ENCODE results near the gene KBTBD8.

KBTBD8 gene

GRCh38 chr3:66997560-66998112 lies 471 bp upstream of the KBTBD8 start:
- DNase-seq (ENCODE audit: low spot score): peak; percentile 17

- DNase-seq (ENCODE audit: low spot score): peak; percentile 11
These were observed 763 bp downstream of the KBTBD8 start for GRCh38 chr3:66998904-66999235.

GRCh38 chr3:67000009-67000408 lies 1.9 kb downstream of the KBTBD8 start:
- DNase-seq (ENCODE audit: low spot score): no peak

- DNase-seq (ENCODE audit: low spot score): no peak
These were observed 3.2 kb downstream of the KBTBD8 start for GRCh38 chr3:67001086-67001861.

DNA sequence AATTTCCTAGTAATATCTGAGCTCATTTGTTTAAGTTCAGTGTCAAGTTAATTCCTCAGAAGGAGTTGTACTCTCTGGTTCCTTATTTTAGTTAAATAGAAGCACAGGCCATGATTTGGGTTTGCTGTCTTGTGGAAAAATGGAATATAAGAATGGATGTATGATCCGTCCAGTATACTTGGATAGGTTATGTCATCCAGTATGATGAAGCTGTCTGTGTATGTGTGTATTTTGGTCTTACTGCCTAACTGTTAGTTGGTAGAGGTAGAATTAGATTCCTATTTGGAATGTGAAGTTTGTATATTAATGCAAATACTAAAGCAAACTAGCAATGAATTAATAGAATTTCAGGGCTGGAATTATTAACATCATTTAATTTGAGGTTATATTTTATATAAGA lies 7.9 kb downstream of the KBTBD8 start:
- no peak for DNase-seq (ENCODE audit: low spot score)

- DNase-seq (ENCODE audit: low spot score): no peak
These were observed 8.4 kb downstream of the KBTBD8 start for GRCh38 chr3:67006460-67006859.

DNA sequence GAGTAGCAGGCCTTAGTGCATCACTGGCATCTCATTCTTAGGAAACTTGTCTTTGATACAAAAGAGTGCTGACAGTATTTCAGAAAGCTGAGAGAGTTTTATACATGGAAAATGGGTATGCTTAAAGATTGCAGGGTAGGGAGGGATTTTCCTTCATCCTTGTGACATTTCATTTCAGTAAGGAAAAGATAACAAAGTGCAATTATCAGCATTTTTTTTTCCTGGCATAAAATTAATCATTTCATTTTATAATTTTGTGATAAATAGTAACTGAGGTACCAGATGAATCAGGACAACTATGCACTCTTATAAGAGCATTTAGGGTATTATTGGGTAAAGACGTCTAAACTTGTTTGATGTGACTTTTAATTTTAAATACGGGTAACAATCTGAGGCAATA lies 10.3 kb downstream of the KBTBD8 start:
- no peak for DNase-seq (ENCODE audit: low spot score)

DNA sequence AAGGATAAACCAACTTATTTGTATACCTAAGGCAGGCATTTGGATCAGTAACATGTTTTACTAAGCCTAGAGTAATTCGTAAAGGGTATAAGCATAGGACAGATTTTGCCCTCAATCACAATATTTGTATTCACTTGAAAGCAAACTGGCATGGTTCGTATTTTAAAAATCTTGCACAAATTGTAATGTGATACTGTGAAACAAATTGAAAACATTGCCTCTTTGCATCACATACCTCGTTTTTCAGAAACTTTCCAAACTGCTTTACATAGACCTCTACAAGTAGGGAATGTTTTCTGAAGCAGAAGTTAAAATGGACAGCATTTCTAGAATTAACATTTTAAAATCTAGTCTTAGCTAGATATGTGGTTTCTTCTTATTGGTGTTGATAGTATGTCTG lies 11.6 kb downstream of the KBTBD8 start:
- DNase-seq (ENCODE audit: low spot score): no peak

DNA sequence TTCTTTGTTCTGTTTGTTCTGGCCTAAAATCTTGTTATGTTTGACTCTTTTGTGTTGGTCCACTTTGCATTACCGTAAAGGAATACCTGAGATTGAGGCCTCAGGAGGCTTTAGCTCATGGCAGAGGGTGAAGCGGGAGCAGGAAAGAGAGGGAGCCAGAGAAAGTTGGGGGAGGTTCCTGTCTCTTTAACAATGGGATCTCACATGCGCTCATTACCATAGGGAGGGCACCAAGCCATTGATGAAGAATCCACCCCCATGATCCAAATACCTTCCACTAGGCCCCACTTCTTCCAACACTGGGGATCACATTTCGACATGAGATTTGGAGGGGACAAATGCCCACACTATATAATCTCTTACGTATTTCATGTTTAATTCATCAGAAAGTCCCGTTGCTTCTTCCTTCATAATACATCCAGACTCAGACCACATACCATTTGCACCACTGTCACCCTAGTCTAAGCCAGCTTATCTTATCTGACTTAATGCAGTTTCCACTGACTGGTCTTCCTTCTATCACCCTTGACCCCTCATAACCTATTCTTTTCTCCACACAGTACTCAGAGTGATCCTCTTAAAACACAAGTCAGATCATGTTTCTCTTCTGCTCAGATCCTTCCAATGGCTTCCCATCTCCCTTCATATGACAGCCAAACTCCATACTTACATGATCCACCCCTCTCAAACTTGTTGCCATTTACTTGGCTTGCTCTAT lies 13.5 kb downstream of the KBTBD8 start:
- DNase-seq (ENCODE audit: low spot score): no peak

DNA sequence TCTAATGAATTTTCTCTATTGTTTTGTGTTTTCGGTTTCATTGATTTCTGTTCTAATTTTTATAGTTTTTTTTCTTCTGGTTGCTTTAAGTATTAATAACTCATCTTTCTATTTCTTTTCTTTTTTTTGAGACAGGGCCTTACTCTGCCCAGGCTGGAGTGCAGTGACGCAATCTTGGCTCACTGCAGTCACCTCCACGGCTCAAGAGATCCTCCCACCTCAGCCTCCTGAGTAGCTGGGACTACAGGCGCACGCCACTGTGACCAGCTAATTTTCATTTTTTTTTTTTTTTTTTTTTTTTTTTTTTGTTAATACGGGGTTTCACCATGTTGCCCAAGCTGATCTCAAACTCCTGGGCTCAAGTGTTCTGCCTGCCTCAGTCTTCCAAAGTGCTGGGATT lies 14.5 kb downstream of the KBTBD8 start:
- DNase-seq (ENCODE audit: low spot score): no peak

DNA sequence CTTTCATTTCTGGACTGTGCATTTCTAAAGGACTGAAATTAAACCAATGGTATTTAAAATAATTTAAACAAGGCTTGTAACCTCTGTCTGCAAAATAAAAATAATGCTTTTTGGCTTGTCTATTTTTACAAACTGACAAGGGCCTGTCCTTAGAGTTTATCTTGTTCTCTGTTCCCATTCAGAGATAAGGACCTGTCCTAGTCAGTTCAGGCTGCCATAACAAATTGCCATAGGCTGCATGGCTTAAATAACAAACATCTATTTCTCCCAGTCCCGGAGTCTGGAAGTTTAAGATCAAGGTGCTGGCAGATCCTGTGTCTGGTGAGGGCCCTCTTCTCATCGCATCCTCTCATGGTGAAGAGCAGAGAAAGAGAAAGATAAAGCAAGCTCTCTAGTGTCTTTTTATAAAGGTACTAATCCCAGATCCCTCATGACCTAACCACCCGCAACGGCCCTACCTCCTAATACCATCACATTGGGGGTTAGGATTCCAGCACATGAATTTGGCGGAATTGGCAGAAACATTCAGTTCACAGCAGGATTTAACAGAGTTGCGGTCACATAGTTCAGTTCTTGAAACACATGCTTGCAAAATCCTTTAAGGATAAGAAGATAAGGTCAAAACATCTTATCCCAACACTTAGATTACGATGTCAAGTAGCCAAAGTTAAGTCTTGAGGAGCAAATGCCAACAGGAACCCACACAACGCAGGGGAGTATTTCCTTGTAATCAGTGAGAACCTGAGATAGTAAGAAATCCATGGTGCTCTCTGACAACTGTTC lies 17.8 kb downstream of the KBTBD8 start:
- no peak for DNase-seq (ENCODE audit: low spot score)

DNA sequence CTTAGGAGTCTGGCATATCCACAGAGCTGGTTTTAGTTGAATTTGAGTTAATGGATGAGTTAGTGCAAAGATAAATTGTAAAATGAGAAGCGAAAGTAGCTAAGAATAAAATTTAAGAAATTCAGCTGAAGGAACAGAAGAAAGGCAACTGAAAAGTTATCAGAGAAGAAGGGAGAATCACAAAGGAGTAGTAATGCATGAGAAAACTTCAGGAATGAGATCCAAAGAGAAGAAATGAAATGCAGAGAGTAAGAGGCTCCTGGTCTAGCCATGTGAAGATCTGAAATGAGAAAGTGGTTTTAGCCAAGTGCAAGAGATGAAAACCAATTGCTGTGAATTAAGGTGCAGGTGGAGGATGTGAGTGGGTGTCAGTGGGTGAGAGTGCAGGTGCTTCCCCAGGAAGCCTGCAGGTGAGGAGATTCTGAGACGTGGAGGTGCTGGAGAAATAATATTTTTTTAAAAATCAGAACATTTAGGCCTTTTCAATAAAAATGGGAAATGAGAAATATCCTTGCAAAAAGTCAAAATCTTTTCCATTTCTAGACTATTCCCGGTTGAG lies 18.5 kb downstream of the KBTBD8 start:
- DNase-seq (ENCODE audit: low spot score): no peak

DNA sequence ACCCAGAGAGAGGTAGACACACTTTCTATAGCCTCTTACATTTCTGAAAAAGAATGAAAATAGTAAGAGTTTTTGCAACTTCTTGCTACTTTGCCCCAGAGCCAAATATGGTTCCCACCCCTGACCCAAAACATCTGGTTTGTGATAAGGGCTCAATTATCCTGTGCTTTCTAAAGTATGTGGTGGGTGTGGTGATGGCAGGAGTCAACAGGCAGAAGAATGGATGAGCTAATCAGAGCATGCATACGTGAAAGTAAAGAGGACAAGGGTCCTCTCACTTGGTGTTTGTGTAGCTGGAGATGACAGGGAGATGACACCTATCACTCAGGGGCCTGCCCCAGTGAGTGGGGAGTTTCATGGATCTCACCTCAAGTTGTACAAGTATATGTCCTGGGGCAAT lies 19.1 kb downstream of the KBTBD8 start:
- DNase-seq (ENCODE audit: low spot score): peak; percentile 13

DNA sequence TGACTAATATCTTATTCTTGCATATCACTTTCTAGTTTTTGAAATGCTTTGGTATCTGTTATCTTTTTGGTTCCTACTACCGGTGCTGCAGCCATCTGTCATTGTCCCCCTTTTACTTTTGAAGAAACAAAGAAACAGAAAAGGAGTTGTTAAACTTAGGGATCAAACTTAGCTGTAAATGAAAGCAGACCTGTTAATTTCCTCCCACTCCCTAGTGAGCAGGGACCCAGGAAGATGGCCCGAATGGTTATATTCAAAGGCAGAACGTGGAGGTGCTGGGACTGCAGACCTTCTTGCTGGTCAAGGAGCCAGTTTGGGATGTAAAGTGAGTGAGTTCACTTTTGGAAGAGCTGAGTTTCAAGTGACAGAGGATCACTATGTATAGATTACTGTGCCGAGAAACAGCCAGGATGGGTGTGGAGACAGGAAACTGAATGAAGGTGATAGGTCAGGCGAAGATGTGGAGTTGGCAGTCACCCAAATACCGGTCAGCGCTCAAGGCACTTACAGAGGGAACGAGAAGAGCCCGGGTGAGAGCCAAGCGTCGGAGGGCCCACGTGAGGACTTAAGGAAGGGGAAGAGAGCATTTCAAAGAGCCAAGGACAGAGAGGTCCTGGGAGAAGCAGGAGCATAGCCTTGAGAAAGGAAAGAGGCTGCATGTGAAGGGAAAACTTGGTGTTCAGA lies 20.1 kb downstream of the KBTBD8 start:
- DNase-seq (ENCODE audit: low spot score): no peak

- no peak for DNase-seq (ENCODE audit: low spot score)
These were observed 20.9 kb downstream of the KBTBD8 start for GRCh38 chr3:67018789-67019526.

DNA sequence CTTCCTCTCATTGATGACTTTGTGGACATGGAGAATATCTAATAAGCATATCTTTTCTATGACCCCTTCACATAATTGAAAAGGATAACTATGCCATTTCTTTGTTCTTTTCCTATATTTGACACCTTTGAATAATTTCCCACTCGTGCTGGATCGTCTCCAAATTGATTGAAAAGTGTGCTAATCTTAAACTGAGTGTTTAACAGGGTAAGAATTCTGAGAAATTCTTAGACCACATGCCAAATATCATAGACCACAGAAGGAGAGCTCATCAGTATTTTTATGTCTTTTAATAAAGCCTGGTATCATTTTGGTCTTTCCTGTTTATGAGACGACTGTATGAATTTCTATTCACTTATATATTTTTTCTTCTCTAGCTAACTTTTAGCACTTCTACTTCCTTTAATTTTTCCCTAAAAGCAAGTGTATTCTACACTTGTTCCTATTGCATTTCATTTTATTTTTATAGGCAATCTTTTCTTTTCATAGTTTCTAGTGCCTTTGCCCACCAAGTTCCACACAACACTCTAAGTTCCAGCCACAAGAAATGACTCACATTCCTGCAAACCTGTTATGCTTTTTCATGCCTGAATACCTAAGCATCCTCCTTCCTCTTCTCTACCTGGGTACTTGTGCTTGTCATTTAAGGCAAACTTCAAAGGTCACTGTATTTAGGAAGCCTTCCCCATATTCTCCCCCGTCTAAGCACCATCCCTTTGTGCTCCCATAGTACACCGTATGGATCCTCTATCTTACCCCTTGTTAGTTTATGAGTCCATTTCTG lies 30.1 kb downstream of the KBTBD8 start:
- no peak for DNase-seq (ENCODE audit: low spot score)

- DNase-seq (ENCODE audit: low spot score): no peak
These were observed 33.0 kb downstream of the KBTBD8 start for GRCh38 chr3:67030785-67031740.

GRCh38 chr3:67031986-67032385 lies 33.9 kb downstream of the KBTBD8 start:
- no peak for DNase-seq (ENCODE audit: low spot score)

- no peak for DNase-seq (ENCODE audit: low spot score)
These were observed 35.0 kb downstream of the KBTBD8 start for GRCh38 chr3:67033079-67033478.

Data from AG20443 (cell line).